Calu3 (cell line): ENCODE data around the gene KCNMB1. TPM values are rescaled to one million over a fixed set of nuclear protein-coding genes. Genes with fewer than 3 reads are reported as not detected.

Experiments used
- BruUV-seq: library from RNA; stranded (reverse); fragments of 400-500 nt; replicated peaks from 2 replicates; lab custom pipeline; 2021; lab: Mats Ljungman, UMichigan
- CTCF ChIA-PET: fragments of 300-600 bp; sonication (Branson Sonifier 250); formaldehyde crosslinking; loops from one replicate; lab custom pipeline; 2022; ENCODE audit warnings: antibody characterized with exemption; lab: Charles Lee
- DNase-seq: peaks from one replicate; pipeline ENCODE4 v3.0.0; 2022
- H3K27ac Mint-ChIP-seq: one replicate; pipeline ENCODE4 v1.8.0; 2022; ENCODE audit warnings: mixed read lengths; ENCODE audit not compliant: unreplicated experiment
- H3K27me3 Mint-ChIP-seq: one replicate; pipeline ENCODE4 v1.8.0; 2022; ENCODE audit warnings: mixed read lengths; ENCODE audit not compliant: unreplicated experiment
- H3K36me3 Mint-ChIP-seq: one replicate; pipeline ENCODE4 v1.8.0; 2022; ENCODE audit warnings: mild to moderate bottlenecking, moderate library complexity, mixed read lengths; ENCODE audit not compliant: insufficient read depth, unreplicated experiment
- H3K4me1 Mint-ChIP-seq: one replicate; pipeline ENCODE4 v1.8.0; 2022; ENCODE audit warnings: mild to moderate bottlenecking, low read depth, mixed read lengths; ENCODE audit not compliant: unreplicated experiment
- H3K4me3 Mint-ChIP-seq: one replicate; pipeline ENCODE4 v1.8.0; 2022; ENCODE audit warnings: mild to moderate bottlenecking, low read depth, moderate library complexity, mixed read lengths; ENCODE audit not compliant: unreplicated experiment
- H3K9me3 Mint-ChIP-seq: one replicate; pipeline ENCODE4 v1.8.0; 2022; ENCODE audit warnings: low read depth, mixed read lengths; ENCODE audit not compliant: unreplicated experiment
- intact Hi-C: fragments of 100-400 bp; cut with micrococcal nuclease; formaldehyde crosslinking; loops from one replicate; pipeline ENCODE4 v1.10.0; 2022; ENCODE audit not compliant: unreplicated experiment
- total RNA-seq: library from RNA; stranded (reverse); gene quantifications from 2 replicates; pipeline ENCODE4 v1.2.3, GENCODE V29; 2022
- TF ChIP-seq, protein P1 (sequence below): fragments of 200-600 bp; IDR thresholded peaks from one replicate; pipeline ENCODE4 v1.8.0; 2022; ENCODE audit warnings: antibody characterized with exemption; ENCODE audit not compliant: unreplicated experiment

KCNMB1 gene
- total RNA-seq, 1 experiment from 2014 or later, result not detected

DNA sequence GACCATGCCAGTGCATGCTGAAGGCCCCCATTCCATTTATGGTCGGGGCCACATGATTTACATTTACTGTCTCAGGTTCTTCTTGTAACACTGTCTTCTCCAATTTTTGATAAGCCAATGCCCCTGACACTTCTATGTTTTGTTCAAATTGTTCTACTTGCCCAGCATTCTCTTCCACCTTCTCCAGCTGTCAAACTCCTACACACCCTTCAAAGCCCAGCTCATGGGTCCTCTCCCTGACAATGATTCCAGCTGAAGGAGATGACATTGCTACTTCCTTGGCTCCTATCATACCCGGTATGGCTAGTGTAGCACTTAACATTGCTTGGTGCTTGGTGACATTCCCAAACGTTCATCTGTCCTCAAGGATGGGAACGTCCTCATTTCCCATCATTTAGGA is 41.1 kb upstream of the KCNMB1 start:
- no TSS peak for BruUV-seq
- no peaks in the 10 kb centered on the region for H3K36me3 Mint-ChIP-seq
- DNase-seq, result no peak
- no peak overlapping the region for H3K27ac Mint-ChIP-seq
- no peaks in the 10 kb centered on the region for H3K4me1 Mint-ChIP-seq
- H3K27me3 Mint-ChIP-seq, result peaks cover 92% of the 10 kb centered on the region
- no peaks in the 10 kb centered on the region for H3K9me3 Mint-ChIP-seq
- H3K4me3 Mint-ChIP-seq, result no peak overlapping the region
- TF ChIP-seq, protein P1, sequence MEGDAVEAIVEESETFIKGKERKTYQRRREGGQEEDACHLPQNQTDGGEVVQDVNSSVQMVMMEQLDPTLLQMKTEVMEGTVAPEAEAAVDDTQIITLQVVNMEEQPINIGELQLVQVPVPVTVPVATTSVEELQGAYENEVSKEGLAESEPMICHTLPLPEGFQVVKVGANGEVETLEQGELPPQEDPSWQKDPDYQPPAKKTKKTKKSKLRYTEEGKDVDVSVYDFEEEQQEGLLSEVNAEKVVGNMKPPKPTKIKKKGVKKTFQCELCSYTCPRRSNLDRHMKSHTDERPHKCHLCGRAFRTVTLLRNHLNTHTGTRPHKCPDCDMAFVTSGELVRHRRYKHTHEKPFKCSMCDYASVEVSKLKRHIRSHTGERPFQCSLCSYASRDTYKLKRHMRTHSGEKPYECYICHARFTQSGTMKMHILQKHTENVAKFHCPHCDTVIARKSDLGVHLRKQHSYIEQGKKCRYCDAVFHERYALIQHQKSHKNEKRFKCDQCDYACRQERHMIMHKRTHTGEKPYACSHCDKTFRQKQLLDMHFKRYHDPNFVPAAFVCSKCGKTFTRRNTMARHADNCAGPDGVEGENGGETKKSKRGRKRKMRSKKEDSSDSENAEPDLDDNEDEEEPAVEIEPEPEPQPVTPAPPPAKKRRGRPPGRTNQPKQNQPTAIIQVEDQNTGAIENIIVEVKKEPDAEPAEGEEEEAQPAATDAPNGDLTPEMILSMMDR, result no peak
- CTCF ChIA-PET, result no interaction called here
- intact Hi-C loops, result no loop called here

DNA sequence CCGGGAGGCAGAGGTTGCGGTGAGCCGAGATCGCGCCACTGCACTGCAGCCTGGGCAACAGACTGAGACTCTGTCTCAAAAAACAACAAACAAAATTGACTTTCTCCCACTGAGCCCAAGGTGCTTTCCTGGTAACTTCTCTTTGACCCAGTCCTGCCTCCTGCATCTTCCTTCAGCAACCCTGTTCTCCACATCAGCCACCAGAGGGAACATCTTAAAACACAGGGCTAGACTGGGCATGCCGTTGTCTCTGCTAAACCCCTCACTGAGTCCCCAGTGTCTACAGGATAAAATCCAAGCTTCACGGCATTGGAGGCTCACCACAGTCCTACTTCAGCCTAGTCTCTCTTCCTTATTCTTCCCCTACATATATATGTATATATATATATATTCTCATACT is 39.8 kb upstream of the KCNMB1 start:
- TF ChIP-seq, protein P1, result no peak
- Mint-ChIP-seq H3K4me3 (no peak overlapping the region), H3K27me3 (peaks cover 100% of the 10 kb centered on the region), H3K4me1 (no peaks in the 10 kb centered on the region), H3K36me3 (no peaks in the 10 kb centered on the region), H3K9me3 (no peaks in the 10 kb centered on the region), H3K27ac (no peak overlapping the region)
- peak; percentile 15 for DNase-seq
- intact Hi-C loops, result no loop called here
- CTCF ChIA-PET, result no interaction called here
- no TSS peak for BruUV-seq

DNA sequence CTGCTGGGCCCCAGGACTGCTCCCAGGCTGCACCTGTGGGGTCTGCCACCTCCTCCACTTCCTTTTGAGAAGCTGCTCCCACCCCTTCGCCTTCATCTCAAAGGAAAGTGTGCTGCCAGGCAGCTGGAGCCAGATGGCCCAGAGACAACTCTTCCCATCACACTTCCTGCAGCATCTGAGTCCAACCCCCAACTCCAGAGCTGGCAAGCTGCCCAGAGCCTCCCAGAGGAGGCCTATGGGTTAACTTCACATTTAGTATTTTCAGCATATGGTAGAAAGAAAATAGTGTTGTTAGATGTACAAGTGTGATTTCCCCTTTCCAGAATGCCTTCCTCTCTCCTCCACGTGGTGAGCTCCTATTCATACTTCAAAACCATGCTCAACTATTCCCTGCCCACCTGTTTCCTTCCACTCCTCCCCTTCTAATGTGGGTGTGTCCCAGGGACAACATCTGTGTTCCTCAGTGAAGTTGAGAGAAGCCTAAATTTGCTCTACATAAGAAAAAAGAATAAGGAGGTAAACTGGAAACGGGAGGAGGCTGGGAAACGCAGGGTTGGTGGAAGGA is 38.6 kb upstream of the KCNMB1 start:
- H3K27me3 Mint-ChIP-seq, result peaks cover 100% of the 10 kb centered on the region
- no peaks in the 10 kb centered on the region for H3K36me3 Mint-ChIP-seq
- intact Hi-C loops, result no loop called here
- H3K27ac Mint-ChIP-seq, result no peak overlapping the region
- H3K4me1 Mint-ChIP-seq, result no peaks in the 10 kb centered on the region
- BruUV-seq, result no TSS peak
- CTCF ChIA-PET, result interaction anchor here (0.6 to 1.4 kb wide), 4 partner anchors 11 to 206 kb away, joined by 3 read pairs; no protein-coding TSS in a partner anchor
- H3K9me3 Mint-ChIP-seq, result no peaks in the 10 kb centered on the region
- no peak overlapping the region for H3K4me3 Mint-ChIP-seq
- DNase-seq, result no peak
- TF ChIP-seq, protein P1, result no peak

DNA sequence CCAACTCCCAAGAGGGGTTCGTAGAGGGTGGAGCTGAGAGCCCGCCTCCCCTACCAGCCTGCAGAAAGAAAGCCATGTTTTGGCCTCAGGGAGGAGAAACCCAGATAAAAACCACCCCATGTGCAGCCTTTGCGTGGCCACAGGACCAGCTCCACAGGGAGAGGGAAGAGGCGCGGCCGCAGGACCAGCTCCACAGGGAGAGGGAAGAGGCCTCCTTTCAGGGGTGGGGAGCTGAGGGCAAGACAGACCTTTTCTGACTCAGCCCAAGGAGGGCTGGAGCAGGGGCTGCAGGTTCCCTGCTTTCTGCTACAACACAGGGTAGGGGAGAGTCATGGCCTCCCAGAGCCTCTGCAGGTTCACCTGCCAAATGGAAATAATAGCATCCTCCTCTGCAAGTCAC is 37.6 kb upstream of the KCNMB1 start:
- Mint-ChIP-seq H3K27me3 (peaks cover 100% of the 10 kb centered on the region), H3K36me3 (no peaks in the 10 kb centered on the region), H3K27ac (no peak overlapping the region), H3K4me3 (no peak overlapping the region), H3K9me3 (no peaks in the 10 kb centered on the region), H3K4me1 (no peaks in the 10 kb centered on the region)
- intact Hi-C loops, result no loop called here
- CTCF ChIA-PET, result interaction anchor here (1.3 kb wide), 1 partner anchor 204 kb away, joined by 3 read pairs; no protein-coding TSS in a partner anchor
- DNase-seq, result no peak
- TF ChIP-seq, protein P1, result no peak
- BruUV-seq, result no TSS peak
